Neural cell (in vitro differentiated cells): ENCODE measurements around the gene PSMC3. TPM values are rescaled to one million over a fixed set of nuclear protein-coding genes. Genes with fewer than 3 reads are reported as not detected.

Source experiments
- H2AFZ ChIP-seq: fragments of 200-600, 300-800 bp; sonication (generic), shearing (Covaris generic); 2 replicates; pipeline ENCODE4 v1.6.0; 2014; ENCODE audit warnings: low read depth, mild to moderate bottlenecking, antibody characterized with exemption, low read length, moderate library complexity
- H3F3A ChIP-seq: fragments of 200-600 bp; shearing (Covaris generic); 2 replicates; pipeline ENCODE4 v1.6.1; 2016; ENCODE audit warnings: mild to moderate bottlenecking, moderate library complexity, mixed read lengths, antibody characterized with exemption, low read length; ENCODE audit not compliant: insufficient read depth, poor library complexity, severe bottlenecking
- H3K27ac ChIP-seq: fragments of 200-600, 300-800 bp; sonication (generic), shearing (Covaris generic); 2 replicates; pipeline ENCODE4 v1.5.1; 2014; ENCODE audit warnings: mild to moderate bottlenecking, low read length, moderate library complexity
- H3K27me3 ChIP-seq: fragments of 300-800, 200-600 bp; sonication (generic), shearing (Covaris generic); 2 replicates; pipeline ENCODE4 v1.6.0; 2014; ENCODE audit warnings: mild to moderate bottlenecking, low read depth, low read length, moderate library complexity; ENCODE audit not compliant: insufficient read depth
- H3K36me3 ChIP-seq: fragments of 300-800, 200-600 bp; sonication (generic), shearing (Covaris generic); 2 replicates; pipeline ENCODE4 v1.5.1; 2014; ENCODE audit warnings: mild to moderate bottlenecking, antibody characterized with exemption, low read length, moderate library complexity; ENCODE audit not compliant: insufficient read depth
- H3K4me2 ChIP-seq: fragments of 300-800, 200-600 bp; sonication (generic), shearing (Covaris generic); 2 replicates; pipeline ENCODE4 v1.6.0; 2014; ENCODE audit warnings: mild to moderate bottlenecking, low read length
- H3K4me3 ChIP-seq: fragments of 300-800, 200-600 bp; sonication (generic), shearing (Covaris generic); 2 replicates; pipeline ENCODE4 v1.5.1; 2014; ENCODE audit warnings: mild to moderate bottlenecking, low read length, moderate library complexity
- H3K79me2 ChIP-seq: fragments of 200-600 bp; shearing (Covaris generic); replicated peaks from 2 replicates; pipeline ENCODE4 v1.6.0; 2014; ENCODE audit warnings: mild to moderate bottlenecking, low read length, moderate library complexity; ENCODE audit not compliant: insufficient read depth
- H3K9ac ChIP-seq: fragments of 300-800, 200-600 bp; sonication (generic), shearing (Covaris generic); 2 replicates; pipeline ENCODE4 v1.6.1; 2016; ENCODE audit warnings: mild to moderate bottlenecking, low read length, mixed read lengths
- H3K9me2 ChIP-seq: fragments of 200-600 bp; shearing (Covaris generic); 2 replicates; pipeline ENCODE4 v1.6.1; 2016; ENCODE audit warnings: mild to moderate bottlenecking, low read length, mixed read lengths; ENCODE audit not compliant: insufficient read depth
- H3K9me3 ChIP-seq: fragments of 200-600, 300-800 bp; sonication (generic), shearing (Covaris generic); 2 replicates; pipeline ENCODE4 v1.6.1; 2016; ENCODE audit warnings: mild to moderate bottlenecking, mixed run types, low read length, moderate library complexity, mixed read lengths
- H4K20me1 ChIP-seq: fragments of 200-600 bp; shearing (Covaris generic); 2 replicates; pipeline ENCODE4 v1.6.1; 2016; ENCODE audit warnings: mild to moderate bottlenecking, mixed run types; ENCODE audit not compliant: insufficient read depth
- CTCF ChIP-seq: fragments of 450-650 bp; IDR thresholded peaks from 2 replicates; pipeline ENCODE4 v1.5.1; 2014; ENCODE audit warnings: antibody characterized with exemption, mild to moderate bottlenecking, moderate library complexity; ENCODE audit not compliant: poor library complexity, severe bottlenecking
- EP300 ChIP-seq: fragments of 450-650 bp; conservative IDR thresholded peaks from 2 replicates; pipeline ENCODE4 v1.6.1; 2014; ENCODE audit warnings: antibody characterized with exemption, mild to moderate bottlenecking, moderate library complexity; ENCODE audit not compliant: poor library complexity, severe bottlenecking
- EZH2 ChIP-seq: fragments of 200-600, 300-800 bp; shearing (Covaris generic), sonication (generic); IDR thresholded peaks from 2 replicates; pipeline ENCODE4 v1.6.1; 2014; ENCODE audit warnings: antibody characterized with exemption, low read length, borderline replicate concordance, mild to moderate bottlenecking; ENCODE audit not compliant: insufficient read depth, poor library complexity, severe bottlenecking
- MXI1 ChIP-seq: fragments of 450-650 bp; conservative IDR thresholded peaks from 2 replicates; pipeline ENCODE4 v1.6.1; 2014; ENCODE audit warnings: antibody characterized with exemption, mild to moderate bottlenecking; ENCODE audit not compliant: poor library complexity, severe bottlenecking
- POLR2AphosphoS5 ChIP-seq: IDR thresholded peaks from 2 replicates; pipeline ENCODE4 v1.6.1; 2012
- RAD21 ChIP-seq: fragments of 450-650 bp; conservative IDR thresholded peaks from 2 replicates; pipeline ENCODE4 v1.6.1; 2014; ENCODE audit warnings: antibody characterized with exemption, mild to moderate bottlenecking, moderate library complexity
- REST ChIP-seq: IDR thresholded peaks from 2 replicates; pipeline ENCODE4 v1.6.1; 2012; ENCODE audit warnings: borderline replicate concordance
- SMC3 ChIP-seq: fragments of 450-650 bp; conservative IDR thresholded peaks from 2 replicates; pipeline ENCODE4 v1.6.1; 2014; ENCODE audit warnings: antibody characterized with exemption, mild to moderate bottlenecking, moderate library complexity; ENCODE audit not compliant: poor library complexity
- TAF1 ChIP-seq: IDR thresholded peaks from 2 replicates; pipeline ENCODE4 v1.6.1; 2012; ENCODE audit warnings: low read depth
- polyA plus RNA-seq: library from polyadenylated mRNA; depleted of rRNA; stranded (reverse); fragments of >200 nt; gene quantifications from 2 replicates; pipeline ENCODE4 v1.2.3, GENCODE V29; 2014

The PSMC3 gene
- polyA plus RNA-seq, 1 donor from 2014 or later = 157 TPM

GRCh38 chr11:47413351-47413750 is 12.9 kb downstream of the PSMC3 start:
- H3K9ac ChIP-seq = no peak overlapping the region
- no peak overlapping the region for H3K27ac ChIP-seq
- H3K4me3 ChIP-seq = no peak overlapping the region
- no peaks in the 10 kb centered on the region for H3K36me3 ChIP-seq
- no peaks in the 10 kb centered on the region for H4K20me1 ChIP-seq
- no peaks in the 10 kb centered on the region for H3K27me3 ChIP-seq
- no peak for TF ChIP-seq CTCF
- TF ChIP-seq EP300 = no peak
- no peak for TF ChIP-seq MXI1
- TF ChIP-seq RAD21 = no peak
- no peak for TF ChIP-seq SMC3
- TF ChIP-seq REST = no peak
- TF ChIP-seq EZH2 = no peak
- TF ChIP-seq POLR2AphosphoS5 = no peak
- no peak for TF ChIP-seq TAF1
- H3K9me3 ChIP-seq = no peaks in the 10 kb centered on the region
- H3K4me2 ChIP-seq = no peak overlapping the region
- no peaks in the 10 kb centered on the region for H3K9me2 ChIP-seq
- H2AFZ ChIP-seq = no peak overlapping the region
- H3F3A ChIP-seq = no peaks in the 10 kb centered on the region
- H3K79me2 ChIP-seq = peaks cover 7% of the 10 kb centered on the region

- H3K4me3 ChIP-seq = no peak overlapping the region
- H3K4me2 ChIP-seq = no peak overlapping the region
- H4K20me1 ChIP-seq = no peaks in the 10 kb centered on the region
- TF ChIP-seq EZH2 (no peak), CTCF (peak; percentile 24)
- no peak overlapping the region for H3K9ac ChIP-seq
- no peak overlapping the region for H2AFZ ChIP-seq
- no peaks in the 10 kb centered on the region for H3K36me3 ChIP-seq
- H3K79me2 ChIP-seq = peaks cover 7% of the 10 kb centered on the region
- H3K27ac ChIP-seq = no peak overlapping the region
- no peaks in the 10 kb centered on the region for H3K9me2 ChIP-seq
- no peaks in the 10 kb centered on the region for H3F3A ChIP-seq
- H3K9me3 ChIP-seq = no peaks in the 10 kb centered on the region
- H3K27me3 ChIP-seq = no peaks in the 10 kb centered on the region
Measured at GRCh38 chr11:47411884-47412746, 14.1 kb downstream of the PSMC3 start.
